Caco-2 (cell line): Measurements from ENCODE around the gene ZNF497. TPM values are rescaled to one million over a fixed set of nuclear protein-coding genes. Genes with fewer than 3 reads are reported as not detected.
A peak's percentile ranks its signal among the peaks of the same experiment; 100 is the strongest.

Experiments used
- BruUV-seq: library from RNA; stranded (reverse); fragments of 400-500 nt; replicated peaks from 2 replicates; lab custom pipeline; 2021; lab: Mats Ljungman, UMichigan
- CTCF ChIA-PET: fragments of 300-600 bp; sonication (Branson Sonifier 250); formaldehyde crosslinking; loops from one replicate; lab custom pipeline; 2022; ENCODE audit warnings: antibody characterized with exemption; lab: Charles Lee
- POLR2A ChIA-PET: fragments of 300-600 bp; sonication (Branson Sonifier 250); formaldehyde crosslinking; loops from one replicate; lab custom pipeline; 2022; ENCODE audit warnings: antibody characterized with exemption; lab: Charles Lee
- DNase-seq, 2 experiments: peaks; one replicate each; pipeline versions ENCODE4 v3.0.0 to v3.0.0-alpha.2; 2020 to 2022
- H3K27me3 ChIP-seq: replicated peaks from 2 replicates; pipeline ENCODE4 v1.6.0; 2011; ENCODE audit warnings: low read length; ENCODE audit not compliant: control insufficient read depth, insufficient read depth
- H3K36me3 ChIP-seq: 2 replicates; pipeline ENCODE4 v1.5.1; 2011; ENCODE audit warnings: low read length; ENCODE audit not compliant: control insufficient read depth, insufficient read depth
- H3K4me1 ChIP-seq: fragments of 250-450 bp; sonication (Bioruptor Pico); 2 replicates; pipeline ENCODE4 v1.5.1; 2020; ENCODE audit warnings: mild to moderate bottlenecking
- H3K4me3 ChIP-seq: 2 replicates; pipeline ENCODE4 v1.5.1; 2011; ENCODE audit warnings: low read depth, mild to moderate bottlenecking, control low read depth, low read length
- H3K9me3 ChIP-seq: fragments of 250-450 bp; sonication (Bioruptor Pico); 2 replicates; pipeline ENCODE4 v1.5.1; 2020; ENCODE audit warnings: mild to moderate bottlenecking, moderate library complexity
- H3K27ac Mint-ChIP-seq: one replicate; pipeline ENCODE4 v1.8.0; 2022; ENCODE audit warnings: mixed read lengths; ENCODE audit not compliant: unreplicated experiment
- H3K27me3 Mint-ChIP-seq: one replicate; pipeline ENCODE4 v1.8.0; 2022; ENCODE audit warnings: mixed read lengths; ENCODE audit not compliant: insufficient read depth, unreplicated experiment
- H3K36me3 Mint-ChIP-seq: one replicate; pipeline ENCODE4 v1.8.0; 2022; ENCODE audit warnings: mild to moderate bottlenecking, mixed read lengths; ENCODE audit not compliant: insufficient read depth, unreplicated experiment
- H3K4me1 Mint-ChIP-seq: one replicate; pipeline ENCODE4 v1.8.0; 2022; ENCODE audit warnings: low read depth, mixed read lengths; ENCODE audit not compliant: unreplicated experiment
- H3K4me3 Mint-ChIP-seq: one replicate; pipeline ENCODE4 v1.8.0; 2022; ENCODE audit warnings: mild to moderate bottlenecking, moderate library complexity, mixed read lengths; ENCODE audit not compliant: unreplicated experiment
- H3K9me3 Mint-ChIP-seq: one replicate; pipeline ENCODE4 v1.8.0; 2022; ENCODE audit warnings: mixed read lengths; ENCODE audit not compliant: unreplicated experiment
- intact Hi-C: fragments of 100-400 bp; cut with micrococcal nuclease; formaldehyde crosslinking; loops from one replicate; pipeline ENCODE4 v1.10.0; 2022; ENCODE audit not compliant: unreplicated experiment
- total RNA-seq: library from RNA; stranded (reverse); gene quantifications from 2 replicates; pipeline ENCODE4 v1.2.3, GENCODE V29; 2022
- TF ChIP-seq, protein P1 (sequence below), 2 experiments: fragments of 200-600 bp in 1 of 2; IDR thresholded peaks; 1 replicate in 1 of 2; 2 replicates in 1 of 2; pipeline versions ENCODE4 v1.5.1 to v1.8.0; 2011 to 2022; ENCODE audit warnings: antibody characterized with exemption in 1 of 2, control low read depth in 1 of 2, inconsistent platforms in 1 of 2, low read depth in 1 of 2, low read length in 1 of 2, mild to moderate bottlenecking in 1 of 2, moderate library complexity in 1 of 2; ENCODE audit not compliant: insufficient read depth in 1 of 2, severe bottlenecking in 1 of 2, unreplicated experiment in 1 of 2

ZNF497 gene
- total RNA-seq, 1 experiment from 2014 or later, result 1.7 TPM

- no TSS peak for BruUV-seq
- POLR2A ChIA-PET, result interaction anchor here (0.6 to 1.1 kb wide), 6 partner anchors 36 to 233 kb away, joined by 3 to 6 read pairs (median 3); partner anchors contain the start of genes TRIM28, ZNF497 and ZNF584
- Mint-ChIP-seq H3K4me3 (no peak overlapping the region), H3K27me3 (no peaks in the 10 kb centered on the region), H3K36me3 (no peaks in the 10 kb centered on the region), H3K4me1 (peaks cover 5% of the 10 kb centered on the region), H3K27ac (no peak overlapping the region), H3K9me3 (no peaks in the 10 kb centered on the region)
- CTCF ChIA-PET, result interaction anchor here (0.7 to 1.1 kb wide), 3 partner anchors 21 to 82 kb away, joined by 3 to 4 read pairs (median 4); partner anchors contain the start of genes ZNF497 and ZNF584
- Histone ChIP-seq H3K36me3 (no peaks in the 10 kb centered on the region), H3K4me1 (peaks cover 4% of the 10 kb centered on the region; the same call in 1 of the 2 replicates), H3K9me3 (no peaks in the 10 kb centered on the region), H3K4me3 (peak overlapping the region; percentile 79), H3K27me3 (no peaks in the 10 kb centered on the region)
- intact Hi-C loops, result loop anchor here (1.0 to 2.0 kb wide), 3 partner anchors 21 to 48 kb away; partner anchors contain the start of genes ERVK3-1 and ZNF8
- no peak for DNase-seq
- TF ChIP-seq, protein P1, sequence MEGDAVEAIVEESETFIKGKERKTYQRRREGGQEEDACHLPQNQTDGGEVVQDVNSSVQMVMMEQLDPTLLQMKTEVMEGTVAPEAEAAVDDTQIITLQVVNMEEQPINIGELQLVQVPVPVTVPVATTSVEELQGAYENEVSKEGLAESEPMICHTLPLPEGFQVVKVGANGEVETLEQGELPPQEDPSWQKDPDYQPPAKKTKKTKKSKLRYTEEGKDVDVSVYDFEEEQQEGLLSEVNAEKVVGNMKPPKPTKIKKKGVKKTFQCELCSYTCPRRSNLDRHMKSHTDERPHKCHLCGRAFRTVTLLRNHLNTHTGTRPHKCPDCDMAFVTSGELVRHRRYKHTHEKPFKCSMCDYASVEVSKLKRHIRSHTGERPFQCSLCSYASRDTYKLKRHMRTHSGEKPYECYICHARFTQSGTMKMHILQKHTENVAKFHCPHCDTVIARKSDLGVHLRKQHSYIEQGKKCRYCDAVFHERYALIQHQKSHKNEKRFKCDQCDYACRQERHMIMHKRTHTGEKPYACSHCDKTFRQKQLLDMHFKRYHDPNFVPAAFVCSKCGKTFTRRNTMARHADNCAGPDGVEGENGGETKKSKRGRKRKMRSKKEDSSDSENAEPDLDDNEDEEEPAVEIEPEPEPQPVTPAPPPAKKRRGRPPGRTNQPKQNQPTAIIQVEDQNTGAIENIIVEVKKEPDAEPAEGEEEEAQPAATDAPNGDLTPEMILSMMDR (IDR thresholded peaks at IDR 0.05; ENCODE audit: insufficient read depth in 1 of 2, low read depth in 1 of 2, low read length in 1 of 2, severe bottlenecking in 1 of 2, unreplicated experiment in 1 of 2), result no peak
Observed at GRCh38 chr19:58326501-58326913, 36.0 kb downstream of the ZNF497 start.

DNA sequence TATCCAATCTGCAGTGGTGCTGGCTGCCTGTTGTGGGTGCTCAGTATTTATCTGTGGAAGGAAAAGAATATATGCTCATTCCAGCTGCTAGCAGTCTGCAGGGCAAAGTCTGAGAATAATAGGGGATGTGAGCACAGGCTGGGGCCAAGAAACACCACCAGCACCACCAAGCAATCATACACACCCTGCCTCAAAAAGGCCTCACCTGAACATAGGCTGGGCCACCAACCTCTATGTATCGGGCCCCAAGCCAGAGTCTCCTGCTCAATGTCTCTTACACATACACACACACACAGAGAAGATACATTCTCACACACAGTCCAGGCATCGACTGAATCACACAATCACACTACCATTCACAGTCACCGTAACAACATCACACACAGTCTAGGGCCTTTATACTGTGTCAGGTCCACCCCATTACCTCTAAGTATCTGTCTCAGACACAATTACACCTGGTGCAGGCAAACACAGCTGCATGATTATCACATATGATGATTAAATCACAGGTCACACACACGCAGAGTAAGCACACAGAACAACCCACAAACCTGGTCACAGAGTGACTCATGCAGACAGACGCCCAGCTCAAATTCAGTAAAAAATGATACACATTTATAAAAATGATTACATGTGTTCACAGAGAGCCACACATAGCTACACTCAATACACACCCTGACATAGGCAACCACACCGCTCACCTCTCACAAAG is 37.1 kb downstream of the ZNF497 start:
- BruUV-seq, result no TSS peak
- CTCF ChIA-PET, result no interaction called here
- Mint-ChIP-seq H3K27ac (no peak overlapping the region), H3K36me3 (no peaks in the 10 kb centered on the region), H3K4me1 (peaks cover 5% of the 10 kb centered on the region), H3K4me3 (no peak overlapping the region), H3K9me3 (no peaks in the 10 kb centered on the region), H3K27me3 (no peaks in the 10 kb centered on the region)
- Histone ChIP-seq H3K9me3 (no peaks in the 10 kb centered on the region), H3K4me1 (peaks cover 4% of the 10 kb centered on the region; the same call in 1 of the 2 replicates), H3K36me3 (no peaks in the 10 kb centered on the region), H3K27me3 (no peaks in the 10 kb centered on the region), H3K4me3 (peak overlapping the region; percentile 79)
- intact Hi-C loops, result loop anchor here (1.0 to 2.0 kb wide), 3 partner anchors 20 to 47 kb away; partner anchors contain the start of genes ERVK3-1 and ZNF8
- POLR2A ChIA-PET, result no interaction called here
- TF ChIP-seq, protein P1 (IDR thresholded peaks at IDR 0.05; ENCODE audit: insufficient read depth in 1 of 2, low read depth in 1 of 2, low read length in 1 of 2, severe bottlenecking in 1 of 2, unreplicated experiment in 1 of 2), result no peak
- DNase-seq, result no peak

- intact Hi-C loops, result no loop called here
- Histone ChIP-seq H3K4me1 (no peaks in the 10 kb centered on the region), H3K9me3 (no peaks in the 10 kb centered on the region), H3K27me3 (no peaks in the 10 kb centered on the region), H3K36me3 (no peaks in the 10 kb centered on the region), H3K4me3 (no peak overlapping the region)
- TF ChIP-seq, protein P1 (IDR thresholded peaks at IDR 0.05; ENCODE audit: insufficient read depth in 1 of 2, low read depth in 1 of 2, low read length in 1 of 2, severe bottlenecking in 1 of 2, unreplicated experiment in 1 of 2), result no peak
- Mint-ChIP-seq H3K4me3 (no peak overlapping the region), H3K4me1 (no peaks in the 10 kb centered on the region), H3K36me3 (peaks cover 22% of the 10 kb centered on the region), H3K27ac (no peak overlapping the region), H3K9me3 (peaks cover 10% of the 10 kb centered on the region), H3K27me3 (no peaks in the 10 kb centered on the region)
- no TSS peak for BruUV-seq
- ChIA-PET POLR2A (interaction anchor here (0.6 kb wide), 1 partner anchor 255 kb away, joined by 4 read pairs; no protein-coding TSS in a partner anchor), CTCF (no interaction called here)
- DNase-seq, result no peak
Observed at GRCh38 chr19:58319241-58319640, 43.3 kb downstream of the ZNF497 start.
